DOHH2 (cell line): Measurements from ENCODE around the gene RING1.

ENCODE experiments used
- H3F3A ChIP-seq: fragments of 200-600 bp; sonication (generic), shearing (Covaris generic); 2 replicates; pipeline ENCODE4 v1.6.0; 2016; ENCODE audit warnings: antibody characterized with exemption, mild to moderate bottlenecking; ENCODE audit not compliant: control insufficient read depth, insufficient read depth
- H3K27ac ChIP-seq: fragments of 200-600 bp; sonication (generic); 2 replicates; pipeline ENCODE4 v1.5.1; 2014; ENCODE audit warnings: low read depth, mild to moderate bottlenecking, low read length, moderate library complexity
- H3K27me3 ChIP-seq: fragments of 200-600 bp; sonication (generic); 2 replicates; pipeline ENCODE4 v1.6.1; 2014; ENCODE audit warnings: mild to moderate bottlenecking, low read length, mixed read lengths; ENCODE audit not compliant: control insufficient read depth
- H3K36me3 ChIP-seq: fragments of 200-600 bp; sonication (generic); 2 replicates; pipeline ENCODE4 v1.6.1; 2014; ENCODE audit warnings: mild to moderate bottlenecking, low read length, moderate library complexity, mixed read lengths; ENCODE audit not compliant: control insufficient read depth
- H3K4me1 ChIP-seq: fragments of 200-600 bp; sonication (generic); 2 replicates; pipeline ENCODE4 v1.6.1; 2014; ENCODE audit warnings: mild to moderate bottlenecking, low read length, mixed read lengths; ENCODE audit not compliant: control insufficient read depth
- H3K4me2 ChIP-seq: fragments of 200-600 bp; sonication (generic); 2 replicates; pipeline ENCODE4 v1.6.0; 2014; ENCODE audit warnings: mild to moderate bottlenecking, low read length, moderate library complexity
- H3K4me3 ChIP-seq: fragments of 200-600 bp; sonication (generic); 2 replicates; pipeline ENCODE4 v1.5.1; 2014; ENCODE audit warnings: mild to moderate bottlenecking, low read length, mixed read lengths
- H3K79me2 ChIP-seq: fragments of 200-600 bp; sonication (generic); 2 replicates; pipeline ENCODE4 v1.6.1; 2014; ENCODE audit warnings: mild to moderate bottlenecking, low read length, mixed read lengths; ENCODE audit not compliant: control insufficient read depth
- H3K9me2 ChIP-seq: fragments of 200-600 bp; sonication (generic); replicated peaks from 2 replicates; pipeline ENCODE4 v1.6.1; 2014; ENCODE audit warnings: mild to moderate bottlenecking, low read length, mixed read lengths; ENCODE audit not compliant: control insufficient read depth
- H3K9me3 ChIP-seq: fragments of 200-600 bp; sonication (generic); 2 replicates; pipeline ENCODE4 v1.6.1; 2014; ENCODE audit warnings: antibody characterized with exemption, low read length, mixed read lengths; ENCODE audit not compliant: control insufficient read depth, insufficient read depth
- H4K20me1 ChIP-seq: fragments of 200-600 bp; sonication (generic); 2 replicates; pipeline ENCODE4 v1.6.0; 2014; ENCODE audit warnings: low read depth, mild to moderate bottlenecking, antibody characterized with exemption, low read length, moderate library complexity; ENCODE audit not compliant: control insufficient read depth, insufficient read depth
- CTCF ChIP-seq: fragments of 200-600 bp; sonication (generic); IDR thresholded peaks from one replicate; pipeline ENCODE4 v1.5.1; 2014; ENCODE audit warnings: antibody characterized with exemption, mild to moderate bottlenecking, low read depth, low read length; ENCODE audit not compliant: poor library complexity, severe bottlenecking
- EZH2phosphoT487 ChIP-seq: fragments of 200-600 bp; sonication (generic); IDR thresholded peaks from 2 replicates; pipeline ENCODE4 v1.6.1; 2017; ENCODE audit warnings: borderline replicate concordance, mild to moderate bottlenecking, antibody characterized with exemption, low read length, moderate library complexity, mixed read lengths

The RING1 gene

GRCh38 chr6:33194431-33194979, 13.8 kb upstream of the RING1 start:
- Histone ChIP-seq H3K4me1 (peaks cover 34% of the 10 kb centered on the region), H3K4me3 (no peak overlapping the region), H3F3A (no peaks in the 10 kb centered on the region), H3K27me3 (peaks cover 25% of the 10 kb centered on the region), H3K9me2 (no peaks in the 10 kb centered on the region), H4K20me1 (0 out of 2 replicates have a peak, but pooled peaks cover 4% of the 10 kb centered on the region), H3K79me2 (peaks cover 18% of the 10 kb centered on the region), H3K36me3 (peaks cover 44% of the 10 kb centered on the region), H3K9me3 (no peaks in the 10 kb centered on the region), H3K4me2 (no peak overlapping the region), H3K27ac (no peak overlapping the region)
- TF ChIP-seq EZH2phosphoT487 (no peak), CTCF (no peak)

DNA sequence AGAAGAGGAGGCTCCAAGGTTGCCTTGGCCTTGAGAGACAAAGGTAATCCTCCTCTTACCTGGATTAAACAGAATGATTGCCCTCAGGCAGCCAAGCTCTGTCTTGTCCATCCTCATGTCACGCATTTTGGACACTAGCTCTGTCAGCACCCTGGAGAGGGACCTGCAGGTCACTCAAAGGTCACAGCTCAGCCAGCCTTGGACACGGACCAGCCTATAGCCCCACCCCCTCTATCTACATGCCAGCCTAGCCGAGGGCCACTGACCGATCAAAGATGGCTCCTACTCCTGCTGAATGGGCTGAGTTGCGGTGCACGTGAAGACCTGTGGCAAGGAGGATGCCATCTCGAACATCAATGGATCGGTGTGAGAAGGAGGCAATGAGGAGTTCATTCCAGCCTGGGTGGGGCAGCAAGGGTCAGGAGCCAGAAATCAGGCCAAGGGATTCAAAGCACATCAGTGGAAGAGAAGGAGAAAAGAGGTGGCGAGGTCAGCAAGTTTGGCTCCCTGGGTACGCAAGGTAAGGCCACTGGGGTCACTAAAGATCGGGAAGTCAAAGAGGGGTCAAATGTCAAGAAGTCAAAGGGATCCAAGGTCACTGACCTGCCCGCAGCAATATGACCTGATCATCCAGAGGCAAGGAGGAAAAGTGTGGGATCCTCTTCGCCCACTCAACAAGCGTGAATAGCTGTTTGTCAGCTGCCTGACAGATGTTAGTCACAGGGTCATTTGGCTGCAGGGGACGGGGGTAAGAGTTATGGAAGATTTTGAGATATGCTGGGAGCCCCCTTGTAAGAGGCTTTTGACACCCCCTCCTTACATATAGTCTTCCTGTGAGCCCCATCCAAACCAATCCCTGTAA, 12.8 kb upstream of the RING1 start:
- Histone ChIP-seq H3K9me2 (no peaks in the 10 kb centered on the region), H3K9me3 (no peaks in the 10 kb centered on the region), H3K4me3 (no peak overlapping the region), H4K20me1 (0 out of 2 replicates have a peak, but pooled peaks cover 4% of the 10 kb centered on the region), H3K27me3 (peaks cover 22% of the 10 kb centered on the region), H3K4me2 (no peak overlapping the region), H3F3A (no peaks in the 10 kb centered on the region), H3K4me1 (peaks cover 35% of the 10 kb centered on the region), H3K27ac (no peak overlapping the region), H3K79me2 (peaks cover 27% of the 10 kb centered on the region), H3K36me3 (peaks cover 44% of the 10 kb centered on the region)
- no peak for TF ChIP-seq CTCF
- no peak for TF ChIP-seq EZH2phosphoT487

DNA sequence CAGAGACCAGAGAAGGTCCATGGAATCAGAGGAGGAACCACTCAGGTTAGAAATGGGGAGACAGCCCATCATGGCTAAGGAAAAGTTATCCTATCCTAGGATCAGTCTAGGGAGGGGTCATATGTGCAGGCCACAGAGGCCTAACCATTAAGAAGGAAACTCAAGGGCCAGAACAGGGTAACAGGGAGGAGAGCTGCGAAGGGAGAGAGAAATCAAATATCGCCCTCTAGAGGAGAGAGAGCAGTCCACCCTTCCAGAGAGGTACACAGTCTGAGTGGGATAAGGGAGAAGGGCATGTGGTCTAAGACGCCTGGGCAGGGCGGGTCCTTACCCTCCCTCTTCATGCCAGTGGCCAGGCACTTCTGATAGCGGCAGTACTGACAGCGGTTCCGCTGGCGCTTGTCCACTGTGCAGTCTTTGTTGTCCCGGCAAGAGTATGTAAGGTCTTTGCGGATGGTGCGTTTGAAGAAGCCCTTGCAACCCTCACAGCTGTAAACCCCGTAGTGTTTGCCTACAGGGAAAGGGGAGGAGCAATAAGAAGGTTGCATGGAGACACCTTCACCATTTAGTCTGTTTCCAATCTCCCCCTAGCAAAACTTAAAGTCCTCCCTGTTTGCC, 10.8 kb upstream of the RING1 start:
- Histone ChIP-seq H3K4me3 (no peak overlapping the region), H3K27ac (no peak overlapping the region), H3K4me1 (peaks cover 44% of the 10 kb centered on the region), H4K20me1 (0 out of 2 replicates have a peak, but pooled peaks cover 4% of the 10 kb centered on the region), H3K79me2 (peaks cover 46% of the 10 kb centered on the region), H3K4me2 (0 out of 2 replicates have a peak overlapping the region, but pooled peaks have one; percentile 16), H3K27me3 (peaks cover 5% of the 10 kb centered on the region), H3F3A (peaks cover 3% of the 10 kb centered on the region), H3K9me3 (no peaks in the 10 kb centered on the region), H3K9me2 (no peaks in the 10 kb centered on the region), H3K36me3 (peaks cover 61% of the 10 kb centered on the region)
- TF ChIP-seq CTCF (peak; percentile 80), EZH2phosphoT487 (no peak)
